Central memory CD8-positive, alpha-beta T cell (primary cell): ENCODE data around the gene SRSF5.
A peak's percentile ranks its signal among the peaks of the same experiment; 100 is the strongest.
"Not testable (repeated sequence)": the region's sequence is repeated elsewhere in the genome, so short reads cannot be mapped to it uniquely, and the experiment has no call there.

Experiments used
- ATAC-seq: fragments of 150-1000 bp; cut with Tn5 transposase; replicated peaks from 2 replicates; pipeline ENCODE4 v1.10.0; 2022; ENCODE audit warnings: mild to moderate bottlenecking, moderate FRiP score, moderate number of reproducible peaks; ENCODE audit not compliant: poor library complexity, severe bottlenecking; ENCODE audit errors: extremely low read depth
- DNase-seq, 2 donors: peaks; one replicate each; pipeline ENCODE4 v3.0.0; 2021; ENCODE audit warnings: low spot score in 2 of 2
- H3K27ac Mint-ChIP-seq: one replicate; pipeline ENCODE4 v1.8.0; 2022; ENCODE audit warnings: low read depth, mild to moderate bottlenecking, moderate library complexity, mixed read lengths
- H3K27me3 Mint-ChIP-seq: one replicate; pipeline ENCODE4 v1.8.0; 2022; ENCODE audit warnings: mixed read lengths
- H3K36me3 Mint-ChIP-seq: one replicate; pipeline ENCODE4 v1.8.0; 2022; ENCODE audit warnings: mild to moderate bottlenecking, moderate library complexity, mixed read lengths; ENCODE audit not compliant: insufficient read depth
- H3K4me1 Mint-ChIP-seq: one replicate; pipeline ENCODE4 v1.8.0; 2022; ENCODE audit warnings: mixed read lengths
- H3K4me3 Mint-ChIP-seq: one replicate; pipeline ENCODE4 v1.8.0; 2022; ENCODE audit warnings: mild to moderate bottlenecking, moderate library complexity, mixed read lengths
- H3K9me3 Mint-ChIP-seq: one replicate; pipeline ENCODE4 v1.8.0; 2022; ENCODE audit warnings: mixed read lengths

Gene SRSF5

GRCh38 chr14:69796797-69797500 is 30.0 kb downstream of the SRSF5 start, which contains the start of gene SLC10A1:
Gene SLC10A1, minus strand, starts transcription at chr14:69797241. Its CDS starts 86 bp downstream, at chr14:69797155.
- no peaks in the 10 kb centered on the region for H3K9me3 Mint-ChIP-seq
- no peak within 1 kb of the TSS for H3K27ac Mint-ChIP-seq
- no peak within 1 kb of the TSS for H3K4me3 Mint-ChIP-seq
- peaks cover 18% of the 10 kb centered on the region for H3K27me3 Mint-ChIP-seq
- no peak for ATAC-seq
- no peaks in the 10 kb centered on the region for H3K36me3 Mint-ChIP-seq
- H3K4me1 Mint-ChIP-seq: no peaks in the 10 kb centered on the region
- no peak for DNase-seq

DNA sequence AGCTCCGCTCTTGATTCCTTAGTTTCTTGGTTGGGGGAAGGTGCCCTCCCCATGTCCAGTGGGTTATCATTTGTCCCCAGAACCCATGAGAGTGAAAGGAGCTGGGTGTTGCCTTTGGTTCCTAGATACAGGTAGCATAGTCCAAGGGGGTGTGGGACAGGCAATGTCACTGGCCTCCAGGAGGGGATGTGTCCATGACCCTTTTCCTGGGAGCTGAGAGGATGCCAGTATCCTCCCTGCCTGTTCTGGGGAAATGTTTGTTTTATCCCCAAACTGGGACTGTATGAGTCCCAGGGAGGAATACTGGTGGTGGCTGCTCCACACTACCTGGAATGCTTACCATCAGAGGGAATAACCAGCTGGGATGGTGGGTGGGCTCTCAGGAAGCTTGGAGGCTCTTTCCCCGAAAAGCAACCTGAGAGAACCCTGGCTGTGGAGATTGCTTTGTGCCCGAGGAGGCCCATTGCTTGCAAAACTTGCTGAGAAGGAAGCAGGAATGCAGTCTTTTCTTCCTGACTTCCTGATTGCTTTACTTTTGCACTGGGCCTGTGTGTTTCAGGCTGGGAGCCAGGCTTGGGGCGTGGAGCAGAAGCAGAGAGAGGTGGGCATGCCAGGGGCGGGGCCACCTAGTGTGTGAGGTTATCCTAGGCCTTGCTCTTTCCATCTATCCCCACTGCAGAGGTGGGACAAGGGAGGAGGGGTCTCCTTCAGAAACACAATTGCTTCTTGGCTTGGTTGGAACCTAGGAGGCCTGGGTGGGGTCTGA is 30.8 kb downstream of the SRSF5 start:
- H3K9me3 Mint-ChIP-seq: no peaks in the 10 kb centered on the region
- H3K4me1 Mint-ChIP-seq: no peaks in the 10 kb centered on the region
- H3K27me3 Mint-ChIP-seq: peaks cover 18% of the 10 kb centered on the region
- no peak overlapping the region for H3K4me3 Mint-ChIP-seq
- DNase-seq (no peak), ATAC-seq (no peak)
- H3K27ac Mint-ChIP-seq: no peak overlapping the region
- no peaks in the 10 kb centered on the region for H3K36me3 Mint-ChIP-seq

GRCh38 chr14:69798339-69798735 is 31.4 kb downstream of the SRSF5 start:
- no peak overlapping the region for H3K4me3 Mint-ChIP-seq
- H3K36me3 Mint-ChIP-seq: no peaks in the 10 kb centered on the region
- peak overlapping the region; percentile 2 for H3K27ac Mint-ChIP-seq
- H3K9me3 Mint-ChIP-seq: no peaks in the 10 kb centered on the region
- no peaks in the 10 kb centered on the region for H3K4me1 Mint-ChIP-seq
- DNase-seq (no peak), ATAC-seq (no peak)
- H3K27me3 Mint-ChIP-seq: peaks cover 18% of the 10 kb centered on the region

- H3K27ac Mint-ChIP-seq: no peak overlapping the region
- H3K27me3 Mint-ChIP-seq: peaks cover 18% of the 10 kb centered on the region
- no peaks in the 10 kb centered on the region for H3K9me3 Mint-ChIP-seq
- H3K4me3 Mint-ChIP-seq: no peak overlapping the region
- no peaks in the 10 kb centered on the region for H3K36me3 Mint-ChIP-seq
- no peak for DNase-seq
- ATAC-seq: no peak
- no peaks in the 10 kb centered on the region for H3K4me1 Mint-ChIP-seq
These were observed 36.8 kb downstream of the SRSF5 start for GRCh38 chr14:69803753-69804152.

DNA sequence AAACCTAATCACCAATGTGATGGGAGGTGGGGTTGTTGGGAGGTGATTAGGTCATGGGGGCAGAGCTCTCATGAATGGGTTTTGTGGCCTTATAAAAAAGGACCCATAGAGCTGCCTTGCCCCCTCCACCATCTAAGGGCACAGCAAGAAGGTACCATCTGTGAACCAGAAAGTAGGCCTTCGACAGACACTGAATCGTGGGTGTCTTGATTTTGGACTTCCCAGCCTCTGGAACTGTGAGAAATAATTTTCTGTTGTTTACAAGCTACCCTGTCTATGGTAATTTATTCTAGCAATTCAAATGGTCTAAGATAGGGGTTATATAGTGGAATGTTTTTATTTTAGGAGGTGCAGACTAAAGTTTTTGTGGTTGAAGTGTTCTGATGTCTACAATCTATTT is 38.0 kb downstream of the SRSF5 start:
- Mint-ChIP-seq H3K27me3 (peaks cover 15% of the 10 kb centered on the region), H3K4me3 (no peak overlapping the region), H3K9me3 (no peaks in the 10 kb centered on the region), H3K27ac (no peak overlapping the region), H3K36me3 (no peaks in the 10 kb centered on the region), H3K4me1 (no peaks in the 10 kb centered on the region)
- ATAC-seq (no peak), DNase-seq (no peak)

- H3K9me3 Mint-ChIP-seq: no peaks in the 10 kb centered on the region
- no peak overlapping the region for H3K27ac Mint-ChIP-seq
- no peaks in the 10 kb centered on the region for H3K27me3 Mint-ChIP-seq
- no peak overlapping the region for H3K4me3 Mint-ChIP-seq
- no peaks in the 10 kb centered on the region for H3K4me1 Mint-ChIP-seq
- DNase-seq (no peak), ATAC-seq (no peak)
- H3K36me3 Mint-ChIP-seq: no peaks in the 10 kb centered on the region
These were observed 40.2 kb downstream of the SRSF5 start for GRCh38 chr14:69807192-69807591.

GRCh38 chr14:69808919-69809808 is 42.2 kb downstream of the SRSF5 start:
- Mint-ChIP-seq H3K36me3 (no peaks in the 10 kb centered on the region), H3K27ac (no peak overlapping the region), H3K9me3 (no peaks in the 10 kb centered on the region), H3K4me3 (no peak overlapping the region), H3K4me1 (no peaks in the 10 kb centered on the region), H3K27me3 (no peaks in the 10 kb centered on the region)
- ATAC-seq (no peak), DNase-seq (no peak)

DNA sequence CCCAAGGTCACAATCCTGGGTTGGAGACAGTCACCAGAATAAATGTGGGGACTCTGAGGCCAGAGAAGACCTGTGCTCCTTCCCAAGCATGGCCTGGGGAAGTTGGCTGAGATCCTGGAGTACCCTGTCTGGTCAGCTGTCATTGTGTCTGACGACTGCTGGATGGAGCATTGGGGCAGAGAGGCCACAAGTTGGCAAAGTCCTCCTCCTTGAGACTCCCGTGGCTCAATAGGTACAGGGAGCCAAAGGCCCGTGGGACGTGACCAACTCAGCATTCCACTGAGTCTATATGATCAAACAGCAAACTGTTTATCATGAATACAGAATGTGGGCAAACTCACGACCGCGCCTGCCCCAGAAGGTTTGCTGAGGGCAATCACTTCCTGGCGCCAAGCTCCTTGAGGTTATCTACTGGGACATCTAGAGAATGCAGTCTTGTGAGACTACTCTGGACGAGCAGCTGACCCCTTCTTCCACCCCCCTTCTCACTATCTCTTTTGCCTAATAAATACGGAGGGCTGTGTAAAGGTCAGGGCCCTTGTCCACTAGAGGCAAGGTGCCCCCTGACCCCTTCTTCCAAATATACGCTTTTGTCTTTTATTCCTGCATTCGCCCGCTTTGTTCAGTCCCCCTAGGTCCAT is 44.4 kb downstream of the SRSF5 start:
- Mint-ChIP-seq H3K27me3 (no peaks in the 10 kb centered on the region), H3K4me1 (no peaks in the 10 kb centered on the region), H3K36me3 (no peaks in the 10 kb centered on the region), H3K9me3 (no peaks in the 10 kb centered on the region), H3K27ac (no peak overlapping the region), H3K4me3 (no peak overlapping the region)
- ATAC-seq (no peak), DNase-seq (no peak)

- Mint-ChIP-seq H3K27ac (no peak overlapping the region), H3K4me1 (no peaks in the 10 kb centered on the region), H3K36me3 (no peaks in the 10 kb centered on the region), H3K9me3 (no peaks in the 10 kb centered on the region), H3K27me3 (no peaks in the 10 kb centered on the region), H3K4me3 (no peak overlapping the region)
- no peak for ATAC-seq
- no peak for DNase-seq
These were observed 44.9 kb downstream of the SRSF5 start for GRCh38 chr14:69811868-69812252.

DNA sequence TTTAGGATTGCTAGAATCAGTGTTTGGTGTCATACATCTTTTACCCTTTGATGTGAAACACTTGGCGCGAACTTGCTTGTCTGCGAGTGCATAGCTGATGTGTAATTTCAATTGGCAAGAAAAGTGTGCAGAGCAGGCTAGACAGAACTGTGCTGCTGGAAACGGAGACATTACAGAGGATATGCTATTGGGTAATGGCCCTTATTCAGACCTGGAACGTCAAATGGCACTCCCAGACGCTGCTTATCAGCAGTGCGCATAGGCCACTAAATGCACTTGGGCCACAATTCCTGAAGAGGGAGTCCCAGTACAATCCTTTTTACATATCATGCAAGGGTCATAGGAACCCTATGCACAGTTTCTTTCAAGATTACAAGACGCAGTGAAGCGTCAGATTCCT is 45.8 kb downstream of the SRSF5 start:
- Mint-ChIP-seq H3K36me3 (no peaks in the 10 kb centered on the region), H3K4me3 (no peak overlapping the region), H3K4me1 (no peaks in the 10 kb centered on the region), H3K27me3 (no peaks in the 10 kb centered on the region), H3K9me3 (no peaks in the 10 kb centered on the region), H3K27ac (no peak overlapping the region)
- DNase-seq: no peak
- ATAC-seq: no peak

DNA sequence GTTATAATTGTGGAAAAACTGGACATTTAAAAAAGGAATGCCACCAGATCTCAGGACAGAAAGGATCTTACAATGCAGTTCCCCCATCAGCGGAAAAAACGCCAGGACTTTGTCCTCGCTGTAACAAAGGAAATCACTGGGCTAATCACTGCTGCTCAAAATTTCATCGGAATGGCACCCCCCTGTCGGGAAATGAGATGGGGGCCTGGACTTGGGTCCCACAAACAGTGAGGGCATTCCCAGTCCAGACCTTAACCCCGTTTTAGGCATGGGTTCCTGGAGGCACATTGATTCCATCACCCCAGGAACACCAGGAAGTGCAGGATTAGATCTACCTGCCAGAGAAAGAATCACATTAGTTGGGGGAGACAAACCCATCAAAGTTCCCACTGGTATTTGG is 46.4 kb downstream of the SRSF5 start:
- H3K9me3 Mint-ChIP-seq, H3K27ac Mint-ChIP-seq, H3K27me3 Mint-ChIP-seq, H3K4me3 Mint-ChIP-seq, ATAC-seq, DNase-seq, H3K4me1 Mint-ChIP-seq, H3K36me3 Mint-ChIP-seq: not testable (repeated sequence)

- Mint-ChIP-seq H3K27me3 (no peaks in the 10 kb centered on the region), H3K36me3 (no peaks in the 10 kb centered on the region), H3K4me1 (no peaks in the 10 kb centered on the region), H3K27ac (no peak overlapping the region), H3K9me3 (no peaks in the 10 kb centered on the region), H3K4me3 (no peak overlapping the region)
- DNase-seq (no peak), ATAC-seq (no peak)
These were observed 47.5 kb downstream of the SRSF5 start for GRCh38 chr14:69814397-69814796.
